Hypothalamus (tissue), 51 donors: ENCODE data around the gene ERC2.

Experiments
- DNase-seq, 51 donors: peaks; one replicate each; lab custom pipeline; 2025; lab: John Stamatoyannopoulos, UW

ERC2 gene

DNA sequence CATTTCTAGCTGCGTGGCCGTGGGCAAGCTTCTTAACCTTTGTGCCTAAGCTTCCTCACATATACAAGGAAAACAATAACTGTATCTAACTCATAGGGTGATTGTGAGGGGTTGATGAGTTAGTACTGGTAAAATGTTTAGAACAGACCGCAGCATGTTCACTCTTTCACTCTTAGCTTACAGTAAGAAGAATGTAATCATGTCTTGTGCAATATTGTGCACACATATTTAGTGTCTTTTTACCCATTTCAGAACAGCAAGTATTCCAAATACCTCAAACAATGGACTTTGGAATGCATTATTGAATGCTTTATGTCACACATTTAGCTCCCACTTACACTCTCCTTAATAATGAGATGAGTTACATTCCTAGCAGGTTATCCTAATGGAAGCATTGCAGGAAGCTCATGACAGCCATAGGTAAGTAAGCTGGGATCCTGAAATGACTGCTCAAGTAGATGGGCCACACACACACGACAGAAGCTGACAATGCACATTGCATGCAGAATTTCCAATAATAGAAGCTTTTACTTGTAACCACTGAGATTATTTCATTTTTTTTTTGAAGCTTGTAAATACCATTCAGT is 512.3 kb downstream of the ERC2 start:
- DNase-seq, result no peak

DNA sequence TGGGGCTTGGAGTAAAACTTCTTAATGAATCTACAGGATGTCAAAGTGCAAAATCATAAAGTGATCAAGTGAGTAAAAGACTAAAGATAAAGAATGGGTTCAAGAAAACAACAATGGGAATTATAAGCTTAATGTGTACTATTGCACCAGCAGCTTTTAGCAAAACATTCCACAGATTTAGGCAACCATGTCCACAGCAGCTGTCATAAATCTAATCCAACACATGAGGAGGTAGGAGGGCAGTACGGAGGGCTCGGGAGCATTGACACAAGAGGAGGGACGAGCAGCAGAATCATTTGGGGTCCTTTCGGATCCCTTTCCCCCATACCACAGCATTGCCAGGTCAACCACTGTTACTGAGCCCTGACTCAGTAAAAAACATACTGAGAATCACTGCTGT is 516.9 kb downstream of the ERC2 start:
- DNase-seq, result no peak

DNA sequence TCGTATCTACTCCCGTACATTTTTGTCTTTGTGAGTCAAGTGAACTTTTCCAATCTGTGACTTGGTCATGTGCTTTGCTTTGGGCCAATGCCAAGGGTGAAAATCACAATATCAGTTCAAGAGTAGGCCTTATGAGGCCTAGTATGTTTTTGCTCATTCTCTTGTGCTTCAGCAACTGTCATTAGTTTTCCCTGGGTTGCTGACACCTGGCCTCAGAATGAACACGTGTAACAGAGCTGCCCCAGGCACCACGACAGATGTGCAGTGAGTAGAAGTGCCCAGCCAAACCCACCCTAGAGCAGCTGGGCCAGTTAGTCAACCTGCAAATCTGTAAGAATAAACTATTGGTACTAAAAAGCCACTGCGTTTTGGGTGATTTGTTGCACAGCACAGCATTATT is 520.9 kb downstream of the ERC2 start:
- DNase-seq, result no peak

DNA sequence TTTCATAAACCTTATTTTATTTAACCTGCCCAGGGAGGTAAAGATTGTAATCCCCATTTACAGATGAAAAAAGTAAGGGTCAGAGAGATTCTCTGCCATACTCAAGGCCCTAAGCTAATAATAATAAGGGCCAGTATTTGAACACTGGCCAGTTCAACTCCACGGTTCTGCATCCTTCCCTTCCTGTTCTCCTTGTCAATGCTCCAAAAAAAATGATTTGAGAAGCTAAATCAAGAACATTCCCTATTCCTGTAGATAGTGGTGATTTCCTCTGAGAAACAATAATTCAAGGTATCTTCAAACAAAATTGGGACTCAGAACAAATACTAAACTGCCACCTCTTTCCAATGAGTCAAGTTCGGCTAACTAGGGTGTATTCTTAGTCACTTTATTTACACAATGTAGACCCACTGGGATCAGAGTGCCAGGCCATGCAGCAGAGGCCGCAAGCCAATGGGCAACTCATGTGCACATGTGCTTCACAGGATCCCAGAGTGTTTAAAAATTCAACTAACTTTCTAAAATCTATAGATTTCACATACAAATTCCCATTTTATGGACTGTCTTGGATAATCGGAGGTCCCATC is 521.6 kb downstream of the ERC2 start:
- no peak for DNase-seq

DNA sequence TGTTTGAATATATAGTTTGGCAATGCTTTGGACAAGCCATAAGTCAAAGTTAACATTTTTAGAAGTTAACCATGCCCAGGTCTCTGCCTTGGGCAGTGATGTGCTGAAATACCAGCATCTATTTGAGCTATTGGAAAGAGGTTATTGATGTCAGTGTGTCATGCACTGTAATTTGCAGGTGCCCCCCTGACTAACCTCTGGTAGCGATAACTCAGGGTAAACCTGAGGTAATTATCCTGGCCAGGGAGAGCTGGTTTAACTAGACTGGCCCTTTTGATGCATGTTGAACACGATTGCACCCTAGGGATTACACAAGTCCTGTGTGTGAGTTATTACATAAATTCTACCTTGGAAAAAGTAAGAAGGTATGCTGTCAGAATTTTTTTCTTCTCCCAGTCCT is 525.4 kb downstream of the ERC2 start:
- DNase-seq, result no peak

DNA sequence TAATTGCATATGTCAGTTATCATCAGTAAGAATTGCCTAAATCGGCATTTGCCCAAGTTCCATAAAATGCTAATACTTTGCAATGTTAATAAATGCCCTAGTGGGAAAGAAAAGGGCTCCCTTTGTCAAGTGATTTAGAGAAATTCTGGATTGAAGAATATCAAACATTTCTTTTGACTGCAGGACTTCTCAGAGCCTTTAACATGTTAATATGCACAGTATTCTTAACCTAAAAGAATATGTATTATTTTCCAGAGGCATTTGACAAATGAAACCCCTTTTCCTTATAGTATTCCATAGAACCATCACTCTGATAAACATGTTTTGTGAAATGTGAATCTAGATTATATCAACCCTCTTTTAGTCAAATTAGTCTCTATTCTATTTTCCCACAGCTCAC is 529.0 kb downstream of the ERC2 start:
- no peak for DNase-seq

DNA sequence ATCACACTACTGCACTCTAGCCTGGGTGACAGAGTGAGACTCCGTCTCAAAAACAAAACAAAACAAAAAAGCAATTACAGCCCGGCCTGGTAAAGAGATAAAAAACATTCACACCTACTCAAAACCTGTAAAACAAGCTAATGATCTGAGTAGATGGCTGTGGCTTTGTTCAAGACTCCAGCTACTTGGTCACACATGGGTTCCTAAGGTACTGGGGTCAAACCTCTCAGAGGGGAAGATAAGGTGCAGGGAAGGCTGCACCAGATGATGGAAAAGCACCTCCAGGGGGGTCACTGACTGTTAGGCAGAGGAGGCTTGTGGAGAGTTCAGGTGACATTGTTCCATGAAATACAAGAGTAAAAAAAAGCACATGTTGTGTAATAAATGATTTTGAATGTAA is 531.0 kb downstream of the ERC2 start:
- no peak for DNase-seq

DNA sequence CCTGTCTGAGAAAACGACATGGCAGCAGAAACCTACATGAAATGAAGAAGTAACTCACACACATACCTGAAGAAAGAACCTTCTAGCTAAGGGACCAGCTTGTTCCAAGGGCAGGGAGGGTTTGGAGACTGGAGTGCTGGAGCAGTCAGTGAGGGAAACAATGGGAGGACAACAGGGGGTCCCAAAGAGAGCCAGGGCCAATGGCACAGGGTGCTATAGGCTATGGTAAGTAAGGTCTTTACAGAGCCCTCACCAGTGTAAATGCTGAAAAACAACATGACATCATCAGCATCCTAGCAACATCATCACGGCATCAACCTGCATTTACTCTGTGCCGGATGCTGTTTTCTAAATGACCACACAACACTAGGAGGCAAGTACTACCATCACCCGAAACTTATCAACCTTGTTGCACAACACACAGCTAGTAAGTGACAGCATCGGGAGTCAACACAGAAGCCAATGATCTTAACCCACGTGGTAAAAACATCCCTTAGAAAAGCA is 531.7 kb downstream of the ERC2 start:
- DNase-seq, result no peak

DNA sequence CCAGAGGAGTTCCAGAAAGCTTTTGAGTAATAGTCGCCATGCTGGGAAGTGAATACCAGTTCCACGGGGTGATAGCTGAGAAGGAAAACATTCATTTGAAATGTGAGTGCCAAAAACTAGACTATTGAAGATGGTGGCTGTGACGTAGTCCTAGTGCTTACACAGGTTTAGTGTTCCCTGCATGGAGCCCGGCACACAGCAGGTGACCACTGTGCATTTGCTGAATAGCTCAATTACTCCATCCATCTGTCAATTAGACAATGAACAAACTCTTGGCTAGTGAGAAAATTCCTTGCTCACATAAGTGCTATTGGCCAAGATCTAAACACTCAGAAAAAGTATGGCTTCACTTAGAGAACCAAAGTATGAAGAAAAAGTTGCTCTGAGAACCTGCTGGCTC is 533.0 kb downstream of the ERC2 start:
- DNase-seq, result no peak

DNA sequence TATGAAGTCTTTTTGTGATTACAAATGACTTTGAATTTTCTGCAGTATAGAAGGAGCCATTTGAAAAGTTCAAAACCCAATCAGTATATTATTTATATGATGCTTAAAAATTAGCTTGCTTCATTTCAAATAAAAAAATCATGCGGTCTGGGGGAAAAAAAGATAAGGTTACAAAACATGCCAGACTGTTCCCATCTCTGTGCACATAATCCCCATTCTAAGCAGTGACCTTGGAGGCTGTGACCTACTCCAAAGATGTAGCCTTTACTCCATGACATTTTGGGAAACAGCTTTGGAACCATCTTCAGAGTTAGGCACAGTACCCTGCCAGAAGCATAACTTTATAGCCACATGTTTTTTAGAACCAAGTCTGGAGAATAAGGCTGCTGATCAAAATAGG is 533.5 kb downstream of the ERC2 start:
- DNase-seq, result no peak

DNA sequence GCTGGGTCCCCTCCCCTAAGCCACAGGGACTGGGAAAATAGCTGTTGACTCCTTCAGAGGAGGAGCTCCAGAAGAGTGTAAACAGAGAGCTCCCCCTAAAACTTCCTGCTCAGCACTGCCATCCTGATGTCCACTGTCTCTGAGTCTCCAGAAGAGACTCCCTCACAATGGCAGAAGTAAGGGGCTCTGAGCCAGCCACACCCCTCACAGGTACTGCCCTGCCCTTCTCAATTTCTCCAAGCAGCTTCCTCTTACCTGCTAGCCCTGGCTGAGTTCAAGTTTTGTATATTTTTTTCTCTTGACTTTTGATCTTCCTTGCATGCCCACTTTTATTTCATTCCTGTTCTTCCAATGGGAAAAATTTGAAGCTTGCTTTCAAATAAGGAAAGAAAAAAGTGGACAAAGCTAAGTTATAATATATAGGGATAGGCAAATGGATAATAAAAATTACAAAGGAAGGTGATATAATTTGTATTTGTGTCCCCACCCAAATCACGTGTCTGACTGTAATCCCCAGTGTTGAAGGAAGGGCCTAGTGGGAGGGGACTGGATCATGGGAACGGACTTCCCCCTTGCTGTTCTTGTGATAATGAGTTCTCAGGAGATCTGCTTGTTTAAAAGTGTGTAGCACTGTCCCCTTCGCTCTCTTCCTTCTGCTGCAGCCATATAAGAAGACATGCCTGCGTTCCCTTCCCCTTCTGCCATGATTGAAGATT is 539.0 kb downstream of the ERC2 start:
- DNase-seq, result no peak

DNA sequence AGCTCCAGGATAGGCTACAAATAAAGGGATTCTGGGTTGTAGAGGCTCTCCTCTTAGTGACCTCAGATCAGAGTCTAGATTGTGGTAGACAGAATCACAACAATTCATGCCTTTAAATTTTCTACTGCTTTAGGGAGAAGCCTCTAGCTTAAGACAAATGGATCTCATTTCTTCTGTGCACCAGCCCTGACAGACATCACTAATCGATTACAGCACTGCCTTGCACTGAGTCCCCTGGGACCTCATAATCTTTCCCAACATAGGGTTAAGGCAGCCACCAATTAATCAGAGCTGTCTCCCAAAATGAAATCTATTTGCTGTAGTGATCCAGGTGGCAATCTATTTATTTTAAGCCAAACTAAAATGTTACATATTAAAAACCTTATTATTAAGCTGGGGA is 544.6 kb downstream of the ERC2 start:
- no peak for DNase-seq

DNA sequence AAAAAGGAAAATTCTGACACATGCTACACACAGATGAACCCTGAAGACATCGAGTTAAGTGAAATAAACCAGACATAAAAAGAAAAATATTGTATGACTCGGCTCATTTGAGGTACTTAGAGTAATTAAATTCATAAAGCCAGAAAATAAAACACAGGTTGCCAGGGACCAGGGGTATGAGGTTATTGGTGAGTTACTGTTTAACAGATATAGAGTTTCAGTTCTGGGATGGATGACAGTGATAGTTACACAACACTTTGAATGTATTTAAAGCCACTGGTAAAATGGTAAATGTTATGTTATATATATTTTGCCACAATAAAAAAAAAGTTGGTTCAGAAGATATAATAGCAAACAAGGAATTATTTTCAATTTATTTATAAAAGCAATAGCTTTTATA is 545.1 kb downstream of the ERC2 start:
- DNase-seq, result no peak

DNA sequence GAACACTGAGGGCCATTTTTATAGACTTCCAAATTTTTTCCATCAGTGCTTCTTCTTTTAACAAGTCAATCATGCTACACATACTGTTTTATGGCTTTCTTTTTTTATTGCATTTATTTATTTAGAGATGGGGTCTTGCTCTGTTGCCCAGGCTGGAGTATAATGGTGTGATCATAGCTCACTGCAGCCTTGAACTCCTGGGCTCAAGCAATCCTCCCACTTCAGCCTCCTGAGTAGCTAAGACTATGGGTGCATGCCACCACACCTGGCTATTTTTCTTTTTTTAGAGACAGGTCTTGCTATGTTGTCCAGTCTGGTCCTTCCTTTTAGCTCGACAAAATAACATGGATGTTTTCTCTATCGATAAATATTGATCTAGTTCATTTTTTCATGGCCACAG is 555.4 kb downstream of the ERC2 start:
- no peak for DNase-seq

DNA sequence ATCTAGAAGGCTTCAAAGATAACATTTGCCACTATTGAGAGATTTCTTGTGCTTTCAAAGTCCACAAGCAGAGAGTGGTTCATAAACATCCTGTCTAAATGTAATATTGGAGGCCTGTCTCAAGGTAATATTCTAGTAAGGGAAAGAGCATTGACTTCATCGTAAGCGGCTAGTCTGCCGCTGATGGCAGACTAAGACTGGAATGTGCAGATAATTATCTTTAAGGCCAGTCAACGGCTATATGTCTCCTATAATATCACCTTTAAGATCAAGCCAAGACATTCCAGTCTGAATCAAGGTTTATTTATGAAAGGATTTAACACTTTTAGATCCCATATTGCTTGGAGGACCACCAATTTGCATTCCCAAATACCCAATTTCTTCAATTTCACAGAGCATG is 557.0 kb downstream of the ERC2 start:
- no peak for DNase-seq

DNA sequence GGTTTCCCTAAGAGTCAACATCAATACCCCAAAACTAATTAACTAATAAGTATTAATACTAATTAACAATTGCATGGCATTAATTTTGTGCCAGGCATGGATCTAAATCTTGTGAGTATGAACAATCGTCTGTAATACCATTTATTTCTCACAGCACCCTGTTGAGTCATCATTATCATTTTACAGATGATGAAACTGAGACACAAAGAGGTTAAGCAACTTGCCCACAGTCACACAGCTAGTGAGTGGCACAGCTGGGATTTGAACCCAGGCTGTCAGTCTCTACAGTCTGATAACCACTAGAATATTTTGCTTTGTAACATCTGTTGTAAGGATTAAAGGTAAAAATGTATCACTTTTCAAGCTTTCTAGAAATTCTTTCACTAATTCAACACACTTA is 557.7 kb downstream of the ERC2 start:
- DNase-seq, result no peak

DNA sequence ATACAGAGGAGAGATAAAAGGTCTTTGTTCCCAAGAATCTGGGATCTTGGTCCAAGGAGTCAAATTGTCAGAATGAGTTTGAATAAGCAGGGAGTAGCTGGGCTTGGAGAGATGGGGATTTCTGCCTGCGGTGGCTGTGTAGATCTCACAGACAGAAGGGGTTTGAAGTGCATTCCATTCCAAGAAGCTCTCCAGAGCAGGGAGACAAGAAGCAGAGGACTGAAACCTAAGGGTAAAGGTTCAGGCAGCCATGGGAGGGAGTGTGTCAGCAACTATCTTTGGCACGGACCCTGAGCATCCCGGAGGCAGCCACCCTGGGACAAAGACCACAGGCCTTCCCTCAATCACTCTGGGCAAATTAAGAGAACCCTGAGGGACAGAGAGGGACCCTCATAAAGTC is 558.9 kb downstream of the ERC2 start:
- no peak for DNase-seq

DNA sequence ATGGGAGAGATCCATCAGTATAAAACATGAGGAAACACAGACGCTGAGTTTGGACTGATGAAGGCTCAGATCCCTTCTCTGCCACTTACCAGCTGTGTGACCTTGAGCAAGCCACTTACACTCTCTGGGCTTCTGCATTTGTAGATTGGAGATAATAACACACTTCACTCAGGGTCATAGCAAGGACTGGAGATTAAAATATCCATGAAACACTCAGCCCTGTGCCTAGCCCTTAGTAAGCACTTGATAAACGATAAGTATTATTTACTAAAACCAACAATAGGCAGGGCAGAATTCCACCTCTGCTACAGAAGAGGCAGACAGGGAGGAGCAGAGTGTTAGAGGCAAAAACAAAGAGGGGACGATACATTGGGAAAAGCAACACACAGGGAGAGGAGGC is 560.7 kb downstream of the ERC2 start:
- DNase-seq, result no peak

DNA sequence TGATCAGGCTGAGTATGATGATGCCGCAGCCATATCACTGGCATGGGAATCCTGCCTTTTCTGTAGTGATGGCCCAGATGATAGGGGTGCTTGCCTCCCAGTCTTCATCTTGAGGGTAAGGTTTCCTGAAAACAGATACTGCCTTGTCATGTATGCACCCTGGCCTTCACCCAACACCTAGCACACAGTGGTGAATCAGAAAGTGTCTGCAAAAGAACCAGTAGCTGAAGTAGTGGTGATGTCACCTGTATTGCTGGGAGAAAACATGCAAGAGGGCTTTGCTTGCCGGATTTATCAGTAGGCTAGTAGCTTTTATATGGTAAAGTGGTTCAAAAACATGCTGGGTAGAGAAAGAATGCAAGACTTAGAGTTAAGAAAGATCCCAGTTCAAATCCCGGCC is 561.4 kb downstream of the ERC2 start:
- no peak for DNase-seq

DNA sequence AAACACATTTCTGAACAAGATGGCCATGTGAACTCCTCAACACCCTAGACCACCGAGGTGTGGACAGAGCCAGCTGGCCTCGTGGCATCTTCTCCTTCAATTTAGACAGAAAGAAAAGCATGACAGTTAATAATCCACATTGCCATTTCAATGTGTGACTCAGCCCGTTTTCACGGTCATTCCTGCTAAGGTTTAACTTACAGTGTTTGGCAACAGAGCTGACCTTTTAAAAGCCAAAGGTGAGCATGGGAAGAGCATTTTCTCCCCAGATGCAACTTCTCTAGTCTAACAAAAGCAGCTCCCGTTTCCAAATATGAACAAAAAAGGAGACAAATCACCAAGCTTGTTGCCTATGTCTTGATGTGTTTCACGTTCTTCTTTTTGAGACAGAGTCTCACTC is 563.6 kb downstream of the ERC2 start:
- no peak for DNase-seq

DNA sequence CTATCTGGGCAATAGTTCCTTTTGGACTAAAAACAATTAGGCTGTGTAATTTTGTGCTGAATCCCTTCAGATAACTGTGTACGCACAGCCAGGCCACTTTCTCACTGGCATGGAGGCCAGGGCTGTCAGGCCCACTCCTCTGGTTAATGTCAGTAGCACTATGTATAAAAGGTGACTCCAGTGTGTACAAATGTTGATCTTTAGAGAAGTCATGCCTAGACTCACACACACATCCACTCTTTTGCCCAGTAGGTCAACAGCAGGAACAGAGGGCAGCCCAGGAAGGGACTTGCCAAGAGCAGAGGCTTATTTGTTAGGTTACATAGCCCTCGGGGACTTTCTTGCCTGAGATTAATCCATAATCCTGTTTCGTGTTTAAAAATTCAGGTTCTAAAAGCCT is 564.6 kb downstream of the ERC2 start:
- DNase-seq, result no peak

DNA sequence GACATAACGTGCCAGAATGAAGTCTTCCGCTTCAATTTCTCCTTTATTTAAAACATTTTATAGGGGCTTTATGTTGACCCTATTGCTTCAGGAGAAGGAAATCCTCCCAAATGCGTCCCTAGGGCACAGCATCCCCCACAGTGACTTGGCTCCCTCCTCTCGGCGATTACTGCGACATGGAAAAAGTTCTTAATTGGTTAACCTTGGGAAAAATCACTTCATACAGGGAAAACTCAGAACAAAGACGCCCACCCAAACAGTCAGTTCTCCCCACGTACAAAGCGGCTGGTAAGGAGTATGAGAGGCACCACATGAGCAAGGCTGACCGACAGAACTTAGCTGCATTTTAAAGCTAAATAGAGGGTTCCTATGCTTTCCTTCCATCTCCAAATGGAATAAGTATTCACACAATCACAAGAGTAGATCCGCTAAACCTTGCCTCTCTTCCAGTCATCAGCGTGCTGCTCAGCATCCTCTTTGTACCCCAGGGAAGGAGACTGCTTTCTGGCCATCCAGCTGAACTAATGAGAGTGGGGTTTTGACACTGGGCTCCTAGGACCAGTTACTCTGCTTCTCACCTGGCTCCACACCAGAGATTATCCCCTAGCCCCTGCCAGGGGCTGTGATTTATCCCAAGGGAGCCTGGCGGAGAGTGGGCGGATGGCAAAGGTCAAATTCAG is 565.9 kb downstream of the ERC2 start:
- no peak for DNase-seq
